ENCODE data around the gene TUBA8. TPM values are rescaled to one million over a fixed set of nuclear protein-coding genes. Genes with fewer than 3 reads are reported as not detected.

TUBA8 gene
- total RNA-seq, 6 donors from 2014 or later, result 0.61 to 1.2 (median 0.81) TPM; not detected in 1

- Histone ChIP-seq H3K27me3 (no peaks in the 10 kb centered on the region), H3K9me3 (peaks cover 0 to 2% (median 0%) of the 10 kb centered on the region in 4 donors), H3K36me3 (no peaks in the 10 kb centered on the region), H3K4me3 (no peak overlapping the region), H3K27ac (no peak overlapping the region), H3K4me1 (peaks cover 8 to 26% (median 18%) of the 10 kb centered on the region in 4 donors)
- peak in 1 of 2 donors; percentile 42 for DNase-seq
- no peak for TF ChIP-seq CTCF (IDR thresholded peaks at IDR 0.05)
- no peak for TF ChIP-seq POLR2A (IDR thresholded peaks at IDR 0.05)
- no peak for TF ChIP-seq POLR2AphosphoS5 (IDR thresholded peaks at IDR 0.05)
- TF ChIP-seq EP300 (IDR thresholded peaks at IDR 0.05), result no peak
- ATAC-seq (ENCODE audit: low FRiP score in 2 of 2), result peak in 1 of 2 donors; percentile 6
- 85 to 86% methylated on average over 23 of the region's 23 CpGs for WGBS, 2 donors
These were observed 35.2 kb downstream of the TUBA8 start for GRCh38 chr22:18145676-18146388.

- 81 to 93% methylated on average over 3 of the region's 3 CpGs for WGBS, 2 donors
- Histone ChIP-seq H3K9me3 (no peaks in the 10 kb centered on the region), H3K27me3 (no peaks in the 10 kb centered on the region), H3K27ac (no peak overlapping the region), H3K4me1 (peaks cover 8 to 31% (median 22%) of the 10 kb centered on the region in 4 donors), H3K4me3 (no peak overlapping the region), H3K36me3 (no peaks in the 10 kb centered on the region)
- no peak for ATAC-seq (ENCODE audit: low FRiP score in 2 of 2)
- DNase-seq, result no peak
- TF ChIP-seq CTCF (IDR thresholded peaks at IDR 0.05), result no peak
- no peak for TF ChIP-seq EP300 (IDR thresholded peaks at IDR 0.05)
- TF ChIP-seq POLR2A (IDR thresholded peaks at IDR 0.05), result no peak
These were observed 35.8 kb downstream of the TUBA8 start for GRCh38 chr22:18146389-18146753.

- peaks cover 8 to 31% (median 22%) of the 10 kb centered on the region in 4 donors for H3K4me1 ChIP-seq
- no peaks in the 10 kb centered on the region for H3K27me3 ChIP-seq
- H3K36me3 ChIP-seq, result no peaks in the 10 kb centered on the region
- no peak for DNase-seq
- no peak overlapping the region for H3K4me3 ChIP-seq
- ATAC-seq (ENCODE audit: low FRiP score in 2 of 2), result no peak
- no peaks in the 10 kb centered on the region for H3K9me3 ChIP-seq
- WGBS, 2 donors, result 97 to 100% methylated on average over 3 to 5 of the region's 5 CpGs
- H3K27ac ChIP-seq, result no peak overlapping the region
- TF ChIP-seq EP300 (IDR thresholded peaks at IDR 0.05), result no peak
- TF ChIP-seq POLR2A (IDR thresholded peaks at IDR 0.05), result no peak
These were observed 37.2 kb downstream of the TUBA8 start for GRCh38 chr22:18147791-18148190.

GRCh38 chr22:18148293-18148965, 37.8 kb downstream of the TUBA8 start:
- no peaks in the 10 kb centered on the region for H3K9me3 ChIP-seq
- ATAC-seq (ENCODE audit: low FRiP score in 2 of 2) (peak in 1 of 2 donors; percentile 23), DNase-seq (no peak)
- no peak overlapping the region for H3K27ac ChIP-seq
- 90 to 93% methylated on average over 17 of the region's 17 CpGs for WGBS, 2 donors
- no peak overlapping the region for H3K4me3 ChIP-seq
- H3K4me1 ChIP-seq, result peaks cover 8 to 31% (median 22%) of the 10 kb centered on the region in 4 donors
- H3K27me3 ChIP-seq, result no peaks in the 10 kb centered on the region
- no peaks in the 10 kb centered on the region for H3K36me3 ChIP-seq
- TF ChIP-seq POLR2AphosphoS5 (IDR thresholded peaks at IDR 0.05), result no peak
- TF ChIP-seq EP300 (IDR thresholded peaks at IDR 0.05), result no peak
- no peak for TF ChIP-seq CTCF (IDR thresholded peaks at IDR 0.05)
- no peak for TF ChIP-seq POLR2A (IDR thresholded peaks at IDR 0.05)

GRCh38 chr22:18152519-18152918, 41.9 kb downstream of the TUBA8 start:
- TF ChIP-seq POLR2A (IDR thresholded peaks at IDR 0.05), result no peak
- no peak for TF ChIP-seq POLR2AphosphoS5 (IDR thresholded peaks at IDR 0.05)
- no peak for TF ChIP-seq CTCF (IDR thresholded peaks at IDR 0.05)
- DNase-seq (no peak), ATAC-seq (ENCODE audit: low FRiP score in 2 of 2) (no peak)
- Histone ChIP-seq H3K9me3 (no peaks in the 10 kb centered on the region), H3K4me3 (no peak overlapping the region), H3K27ac (no peak overlapping the region), H3K27me3 (no peaks in the 10 kb centered on the region), H3K36me3 (peaks cover 0 to 4% (median 0%) of the 10 kb centered on the region in 4 donors), H3K4me1 (peaks cover 8 to 30% (median 22%) of the 10 kb centered on the region in 4 donors)
- WGBS, 2 donors, result 79 to 88% methylated on average over 8 of the region's 8 CpGs
